Peyer's patch (tissue), 4 donors: ENCODE results near the gene SSTR5. TPM values are rescaled to one million over a fixed set of nuclear protein-coding genes. Genes with fewer than 3 reads are reported as not detected.

ENCODE experiments used
- DNase-seq, 3 donors: peaks; one replicate each; pipeline ENCODE4 v3.0.0-alpha.2; 2017 to 2019
- H3K27ac ChIP-seq, 4 donors: fragments of 200-600 bp; sonication (generic); one replicate each; pipeline ENCODE4 v1.5.1; 2016 to 2019
- H3K27me3 ChIP-seq, 2 donors: fragments of 200-600 bp; sonication (generic); one replicate each; pipeline ENCODE4 v1.5.1; 2019
- H3K36me3 ChIP-seq, 3 donors: fragments of 200-600 bp; sonication (generic); one replicate each; pipeline ENCODE4 v1.5.1; 2016 to 2019
- H3K4me1 ChIP-seq, 4 donors: fragments of 200-600 bp; sonication (generic); one replicate each; pipeline ENCODE4 v1.5.1; 2016 to 2019
- H3K4me3 ChIP-seq, 4 donors: fragments of 200-600 bp; sonication (generic); 1 replicate in 3 of 4; 2 replicates in 1 of 4; pipeline ENCODE4 v1.5.1; 2016 to 2019; ENCODE audit warnings: mild to moderate bottlenecking in 1 of 4
- H3K9me3 ChIP-seq, 4 donors: fragments of 200-600 bp; sonication (generic); one replicate each; pipeline ENCODE4 v1.5.1; 2016 to 2019; ENCODE audit warnings: mild to moderate bottlenecking in 1 of 4
- CTCF ChIP-seq, 6 experiments: fragments of 450-650 bp in 4 of 6; fragments of 200-600 bp in 2 of 6; sonication (generic) in 1 of 6; IDR thresholded peaks; one replicate each; pipeline ENCODE4 v1.5.1; 2017 to 2019; ENCODE audit warnings: antibody characterized with exemption in 6 of 6, mild to moderate bottlenecking in 3 of 6, moderate library complexity in 1 of 6
- POLR2A ChIP-seq, 2 donors: fragments of 450-650 bp; IDR thresholded peaks; one replicate each; pipeline ENCODE4 v1.5.1; 2017; ENCODE audit warnings: antibody characterized with exemption in 2 of 2, mild to moderate bottlenecking in 2 of 2, moderate library complexity in 2 of 2
- total RNA-seq, 4 donors: library from RNA; depleted of rRNA; stranded (reverse); fragments of >200 nt; gene quantifications; one replicate each; pipeline ENCODE4 v1.1.0, GENCODE V29; 2016

The SSTR5 gene
- total RNA-seq, 4 donors from 2014 or later: 1.5 to 2.1 TPM; not detected in 2

DNA sequence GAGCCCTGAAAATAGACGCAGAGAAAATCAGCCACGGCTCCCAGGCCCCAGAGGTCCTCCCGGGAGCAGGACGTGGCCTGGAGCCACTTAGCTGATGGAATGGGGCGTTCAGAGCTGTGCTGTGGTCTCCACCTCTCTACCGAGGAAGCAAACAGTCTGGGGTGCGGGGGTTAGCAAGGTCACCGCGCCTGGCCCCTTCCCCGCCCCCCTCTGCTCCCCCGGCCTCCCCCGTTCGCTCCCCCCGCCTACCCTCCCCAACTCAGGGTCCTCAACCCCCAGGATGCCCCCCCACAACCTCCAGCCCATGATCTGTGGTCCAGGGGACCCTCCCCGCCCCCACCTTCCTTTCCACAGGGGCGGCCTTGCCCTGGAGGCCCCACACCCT is 44.1 kb downstream of the SSTR5 start:
- no peak for TF ChIP-seq CTCF (IDR thresholded peaks at IDR 0.05)
- no peak for TF ChIP-seq POLR2A (IDR thresholded peaks at IDR 0.05)
- Histone ChIP-seq H3K27ac (no peak overlapping the region), H3K9me3 (no peaks in the 10 kb centered on the region), H3K27me3 (no peaks in the 10 kb centered on the region), H3K4me3 (no peak overlapping the region), H3K4me1 (peaks cover 0 to 3% (median 0%) of the 10 kb centered on the region in 4 donors), H3K36me3 (no peaks in the 10 kb centered on the region)
- no peak for DNase-seq

GRCh38 chr16:1117176-1117900 is 44.8 kb downstream of the SSTR5 start:
- H3K4me1 ChIP-seq: peaks cover 0 to 3% (median 0%) of the 10 kb centered on the region in 4 donors
- no peaks in the 10 kb centered on the region for H3K27me3 ChIP-seq
- no peaks in the 10 kb centered on the region for H3K36me3 ChIP-seq
- no peak for TF ChIP-seq CTCF (IDR thresholded peaks at IDR 0.05)
- no peak for TF ChIP-seq POLR2A (IDR thresholded peaks at IDR 0.05)
- H3K27ac ChIP-seq: no peak overlapping the region
- H3K4me3 ChIP-seq: no peak overlapping the region
- no peak for DNase-seq
- H3K9me3 ChIP-seq: no peaks in the 10 kb centered on the region

- TF ChIP-seq POLR2A (IDR thresholded peaks at IDR 0.05) (no peak), CTCF (IDR thresholded peaks at IDR 0.05) (no peak)
- Histone ChIP-seq H3K36me3 (no peaks in the 10 kb centered on the region), H3K9me3 (no peaks in the 10 kb centered on the region), H3K4me1 (peaks cover 0 to 3% (median 0%) of the 10 kb centered on the region in 4 donors), H3K4me3 (no peak overlapping the region), H3K27ac (no peak overlapping the region), H3K27me3 (no peaks in the 10 kb centered on the region)
- no peak for DNase-seq
These were observed 45.4 kb downstream of the SSTR5 start for GRCh38 chr16:1117926-1118325.

DNA sequence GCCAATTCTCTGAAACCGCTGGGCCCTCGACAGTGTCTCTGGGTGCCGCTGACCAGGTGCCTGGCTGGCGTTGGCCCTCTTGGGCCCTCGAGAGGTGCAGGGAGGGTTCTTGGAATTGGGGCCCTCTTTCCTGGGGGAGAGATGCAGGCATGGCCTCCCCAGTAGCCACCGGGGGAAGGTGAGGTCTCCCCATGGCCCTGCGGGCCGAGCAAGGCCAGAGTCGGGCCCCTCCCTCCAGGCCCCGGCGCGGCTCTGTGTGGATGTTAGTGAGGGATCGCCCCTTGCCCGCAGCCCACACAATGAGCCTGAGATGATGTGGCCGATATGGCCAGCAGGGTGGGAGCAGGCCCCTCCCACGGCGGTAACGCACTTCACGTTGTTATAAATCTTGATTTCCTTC is 46.6 kb downstream of the SSTR5 start:
- TF ChIP-seq CTCF (IDR thresholded peaks at IDR 0.05): no peak
- TF ChIP-seq POLR2A (IDR thresholded peaks at IDR 0.05): no peak
- no peak for DNase-seq
- Histone ChIP-seq H3K27me3 (no peaks in the 10 kb centered on the region), H3K4me3 (no peak overlapping the region), H3K36me3 (no peaks in the 10 kb centered on the region), H3K27ac (no peak overlapping the region), H3K4me1 (peaks cover 0 to 3% (median 0%) of the 10 kb centered on the region in 4 donors), H3K9me3 (no peaks in the 10 kb centered on the region)

DNA sequence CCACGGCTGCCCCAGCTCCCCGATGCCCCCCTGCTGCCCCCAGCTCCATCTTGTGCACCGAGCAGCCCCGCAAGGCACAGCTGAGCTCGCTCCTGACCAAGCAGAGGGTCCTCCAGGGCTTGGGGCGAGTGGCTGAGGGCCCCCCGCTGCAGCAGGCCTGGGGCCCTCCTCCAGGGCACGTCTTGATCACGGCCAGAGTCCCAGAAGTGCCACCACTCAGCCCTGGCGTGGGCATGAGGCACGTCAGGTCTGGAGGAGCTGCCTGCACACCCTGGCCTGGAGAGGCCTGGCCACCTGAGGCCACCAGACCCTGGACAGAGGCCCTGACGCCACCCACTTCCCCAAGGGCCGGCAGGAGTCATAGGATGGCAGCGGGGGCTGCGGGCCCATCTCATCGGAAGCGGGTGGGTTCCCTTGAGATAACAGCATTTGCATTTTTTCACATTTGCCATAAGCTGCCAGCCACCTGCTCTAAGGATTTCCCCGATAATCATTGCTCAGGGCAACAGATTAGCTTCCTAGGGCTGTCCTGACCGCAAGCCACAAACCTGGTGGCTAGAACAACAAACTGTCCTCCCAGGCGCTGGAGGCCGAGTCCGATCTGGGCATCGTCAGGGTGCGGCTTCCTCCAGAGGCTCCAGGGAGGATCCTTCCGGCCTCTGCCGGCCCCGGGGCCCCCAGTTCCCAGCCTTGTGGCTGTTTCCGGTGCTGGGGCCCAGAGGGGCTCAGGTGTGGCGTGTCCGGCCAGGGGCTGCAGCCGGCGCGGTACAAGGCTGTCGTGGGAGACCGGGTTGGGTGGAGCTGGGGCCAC is 47.4 kb downstream of the SSTR5 start:
- no peaks in the 10 kb centered on the region for H3K9me3 ChIP-seq
- no peaks in the 10 kb centered on the region for H3K36me3 ChIP-seq
- no peaks in the 10 kb centered on the region for H3K27me3 ChIP-seq
- TF ChIP-seq POLR2A (IDR thresholded peaks at IDR 0.05): no peak
- TF ChIP-seq CTCF (IDR thresholded peaks at IDR 0.05): no peak
- H3K27ac ChIP-seq: no peak overlapping the region
- H3K4me3 ChIP-seq: no peak overlapping the region
- DNase-seq: no peak
- peaks cover 0 to 3% (median 0%) of the 10 kb centered on the region in 4 donors for H3K4me1 ChIP-seq
